ENCODE results near the gene CHCHD6.

Gene CHCHD6

GRCh38 chr3:126664591-126665214 lies 39.3 kb upstream of the CHCHD6 start:
- no peaks in the 10 kb centered on the region for H3K36me3 ChIP-seq (ENCODE audit: control insufficient read depth, insufficient read depth, low read length)
- no peaks in the 10 kb centered on the region for H3K9me3 ChIP-seq (ENCODE audit: control insufficient read depth, low read length)
- peaks cover 28% of the 10 kb centered on the region for H3K27me3 ChIP-seq (ENCODE audit: control insufficient read depth, insufficient read depth, low read length)
- H3K4me3 ChIP-seq (ENCODE audit: low read length): no peak overlapping the region
- H3K9ac ChIP-seq (ENCODE audit: low read length): no peak overlapping the region
- no peaks in the 10 kb centered on the region for H3K4me1 ChIP-seq (ENCODE audit: control insufficient read depth, insufficient read depth, low read length)

GRCh38 chr3:126665221-126665936 lies 38.7 kb upstream of the CHCHD6 start:
- no peaks in the 10 kb centered on the region for H3K9me3 ChIP-seq (ENCODE audit: control insufficient read depth, low read length)
- H3K36me3 ChIP-seq (ENCODE audit: control insufficient read depth, insufficient read depth, low read length): no peaks in the 10 kb centered on the region
- H3K9ac ChIP-seq (ENCODE audit: low read length): no peak overlapping the region
- H3K27me3 ChIP-seq (ENCODE audit: control insufficient read depth, insufficient read depth, low read length): peaks cover 24% of the 10 kb centered on the region
- no peak overlapping the region for H3K4me3 ChIP-seq (ENCODE audit: low read length)
- H3K4me1 ChIP-seq (ENCODE audit: control insufficient read depth, insufficient read depth, low read length): no peaks in the 10 kb centered on the region

GRCh38 chr3:126665959-126666657 lies 37.9 kb upstream of the CHCHD6 start:
- Histone ChIP-seq H3K9ac (ENCODE audit: low read length) (no peak overlapping the region), H3K9me3 (ENCODE audit: control insufficient read depth, low read length) (no peaks in the 10 kb centered on the region), H3K36me3 (ENCODE audit: control insufficient read depth, insufficient read depth, low read length) (no peaks in the 10 kb centered on the region), H3K4me3 (ENCODE audit: low read length) (no peak overlapping the region), H3K27me3 (ENCODE audit: control insufficient read depth, insufficient read depth, low read length) (peaks cover 17% of the 10 kb centered on the region), H3K4me1 (ENCODE audit: control insufficient read depth, insufficient read depth, low read length) (no peaks in the 10 kb centered on the region)

GRCh38 chr3:126666658-126667528 lies 37.1 kb upstream of the CHCHD6 start:
- Histone ChIP-seq H3K4me3 (ENCODE audit: low read length) (no peak overlapping the region), H3K36me3 (ENCODE audit: control insufficient read depth, insufficient read depth, low read length) (no peaks in the 10 kb centered on the region), H3K27me3 (ENCODE audit: control insufficient read depth, insufficient read depth, low read length) (peaks cover 9% of the 10 kb centered on the region), H3K4me1 (ENCODE audit: control insufficient read depth, insufficient read depth, low read length) (no peaks in the 10 kb centered on the region), H3K9ac (ENCODE audit: low read length) (no peak overlapping the region), H3K9me3 (ENCODE audit: control insufficient read depth, low read length) (no peaks in the 10 kb centered on the region)

- no peak overlapping the region for H3K9ac ChIP-seq (ENCODE audit: low read length)
- no peaks in the 10 kb centered on the region for H3K27me3 ChIP-seq (ENCODE audit: control insufficient read depth, insufficient read depth, low read length)
- no peaks in the 10 kb centered on the region for H3K36me3 ChIP-seq (ENCODE audit: control insufficient read depth, insufficient read depth, low read length)
- H3K4me1 ChIP-seq (ENCODE audit: control insufficient read depth, insufficient read depth, low read length): no peaks in the 10 kb centered on the region
- H3K9me3 ChIP-seq (ENCODE audit: control insufficient read depth, low read length): no peaks in the 10 kb centered on the region
- no peak overlapping the region for H3K4me3 ChIP-seq (ENCODE audit: low read length)
These were observed 36.2 kb upstream of the CHCHD6 start for GRCh38 chr3:126667631-126668449.

GRCh38 chr3:126668450-126669401 lies 35.3 kb upstream of the CHCHD6 start:
- H3K9me3 ChIP-seq (ENCODE audit: control insufficient read depth, low read length): no peaks in the 10 kb centered on the region
- no peaks in the 10 kb centered on the region for H3K27me3 ChIP-seq (ENCODE audit: control insufficient read depth, insufficient read depth, low read length)
- no peaks in the 10 kb centered on the region for H3K36me3 ChIP-seq (ENCODE audit: control insufficient read depth, insufficient read depth, low read length)
- H3K4me3 ChIP-seq (ENCODE audit: low read length): no peak overlapping the region
- no peaks in the 10 kb centered on the region for H3K4me1 ChIP-seq (ENCODE audit: control insufficient read depth, insufficient read depth, low read length)
- H3K9ac ChIP-seq (ENCODE audit: low read length): no peak overlapping the region

- Histone ChIP-seq H3K27me3 (ENCODE audit: control insufficient read depth, insufficient read depth, low read length) (no peaks in the 10 kb centered on the region), H3K9me3 (ENCODE audit: control insufficient read depth, low read length) (no peaks in the 10 kb centered on the region), H3K4me1 (ENCODE audit: control insufficient read depth, insufficient read depth, low read length) (no peaks in the 10 kb centered on the region), H3K9ac (ENCODE audit: low read length) (no peak overlapping the region), H3K4me3 (ENCODE audit: low read length) (no peak overlapping the region), H3K36me3 (ENCODE audit: control insufficient read depth, insufficient read depth, low read length) (no peaks in the 10 kb centered on the region)
These were observed 32.5 kb upstream of the CHCHD6 start for GRCh38 chr3:126671521-126671920.

- no peak overlapping the region for H3K9ac ChIP-seq (ENCODE audit: low read length)
- H3K4me3 ChIP-seq (ENCODE audit: low read length): no peak overlapping the region
- H3K27me3 ChIP-seq (ENCODE audit: control insufficient read depth, insufficient read depth, low read length): no peaks in the 10 kb centered on the region
- no peaks in the 10 kb centered on the region for H3K9me3 ChIP-seq (ENCODE audit: control insufficient read depth, low read length)
- no peaks in the 10 kb centered on the region for H3K36me3 ChIP-seq (ENCODE audit: control insufficient read depth, insufficient read depth, low read length)
- H3K4me1 ChIP-seq (ENCODE audit: control insufficient read depth, insufficient read depth, low read length): no peaks in the 10 kb centered on the region
These were observed 31.7 kb upstream of the CHCHD6 start for GRCh38 chr3:126672340-126672739.

- no peak overlapping the region for H3K4me3 ChIP-seq (ENCODE audit: low read length)
- H3K4me1 ChIP-seq (ENCODE audit: control insufficient read depth, insufficient read depth, low read length): no peaks in the 10 kb centered on the region
- no peaks in the 10 kb centered on the region for H3K27me3 ChIP-seq (ENCODE audit: control insufficient read depth, insufficient read depth, low read length)
- no peaks in the 10 kb centered on the region for H3K36me3 ChIP-seq (ENCODE audit: control insufficient read depth, insufficient read depth, low read length)
- no peaks in the 10 kb centered on the region for H3K9me3 ChIP-seq (ENCODE audit: control insufficient read depth, low read length)
- no peak overlapping the region for H3K9ac ChIP-seq (ENCODE audit: low read length)
These were observed 31.3 kb upstream of the CHCHD6 start for GRCh38 chr3:126672741-126673140.

GRCh38 chr3:126676919-126677705 lies 26.9 kb upstream of the CHCHD6 start:
- H3K4me3 ChIP-seq (ENCODE audit: low read length): no peak overlapping the region
- peaks cover 4% of the 10 kb centered on the region for H3K4me1 ChIP-seq (ENCODE audit: control insufficient read depth, insufficient read depth, low read length)
- no peak overlapping the region for H3K9ac ChIP-seq (ENCODE audit: low read length)
- no peaks in the 10 kb centered on the region for H3K9me3 ChIP-seq (ENCODE audit: control insufficient read depth, low read length)
- H3K27me3 ChIP-seq (ENCODE audit: control insufficient read depth, insufficient read depth, low read length): peaks cover 16% of the 10 kb centered on the region
- no peaks in the 10 kb centered on the region for H3K36me3 ChIP-seq (ENCODE audit: control insufficient read depth, insufficient read depth, low read length)

All from mucosa of stomach (tissue), 1 donor.